H1 (cell line): Measurements from ENCODE around the gene CFD.

Source experiments
- CTCF ChIP-seq, 3 experiments: IDR thresholded peaks; 1 replicate in 2 of 3; 2 replicates in 1 of 3; pipeline versions ENCODE4 v1.5.1 to v1.6.1; 2011; ENCODE audit warnings: low read length in 3 of 3, mild to moderate bottlenecking in 3 of 3, inconsistent platforms in 2 of 3, low read depth in 1 of 3, moderate library complexity in 1 of 3; ENCODE audit not compliant: insufficient read depth in 1 of 3; ENCODE audit errors: control extremely low read depth in 1 of 3
- EZH2 ChIP-seq: fragments of 200-600 bp; sonication (generic); IDR thresholded peaks from 2 replicates; pipeline ENCODE4 v1.7.1; 2012; ENCODE audit warnings: low read depth, mild to moderate bottlenecking, moderate library complexity, low read length, inconsistent platforms; ENCODE audit not compliant: severe bottlenecking
- POLR2A ChIP-seq, 2 experiments: IDR thresholded peaks; 1 replicate in 1 of 2; 2 replicates in 1 of 2; pipeline ENCODE4 v1.6.1; 2011; ENCODE audit warnings: low read depth in 2 of 2, low read length in 2 of 2, mild to moderate bottlenecking in 2 of 2; ENCODE audit errors: control extremely low read depth in 1 of 2
- SP2 ChIP-seq: IDR thresholded peaks from 2 replicates; pipeline ENCODE4 v1.6.1; 2012; ENCODE audit warnings: mild to moderate bottlenecking, low read length, inconsistent platforms
- ZNF274 ChIP-seq: IDR thresholded peaks from 2 replicates; pipeline ENCODE4 v1.7.0; 2012; ENCODE audit warnings: low read length, borderline replicate concordance; ENCODE audit errors: extremely low read depth

GRCh38 chr19:890831-891230 lies 31.4 kb downstream of the CFD start:
- TF ChIP-seq ZNF274 (no peak), EZH2 (no peak), CTCF (IDR thresholded peaks at IDR 0.05; ENCODE audit: control extremely low read depth in 1 of 3, insufficient read depth in 1 of 3, low read depth in 1 of 3, low read length in 3 of 3) (no peak), SP2 (no peak), POLR2A (IDR thresholded peaks at IDR 0.05; ENCODE audit: control extremely low read depth in 1 of 2, low read depth in 2 of 2, low read length in 2 of 2) (no peak)
